B cell (primary cell): ENCODE measurements around the gene HTT-AS. TPM values are rescaled to one million over a fixed set of nuclear protein-coding genes. Genes with fewer than 3 reads are reported as not detected.

Source experiments
- ATAC-seq: fragments of 200-7000 bp; cut with Tn5 transposase; one replicate; pipeline ENCODE4 v1.10.0; 2021; ENCODE audit warnings: low read depth, mild to moderate bottlenecking, moderate number of reproducible peaks, moderate library complexity
- CTCF ChIA-PET: fragments of 350-600 bp; sonication (Branson Sonifier 250); formaldehyde crosslinking; loops from one replicate; lab custom pipeline; 2021; ENCODE audit warnings: antibody characterized with exemption, inconsistent platforms; lab: Charles Lee
- POLR2A ChIA-PET: fragments of 350-600 bp; sonication (Branson Sonifier 250); formaldehyde crosslinking; loops from one replicate; lab custom pipeline; 2021; ENCODE audit warnings: antibody characterized with exemption; lab: Charles Lee
- DNase-seq: peaks from one replicate; pipeline ENCODE4 v3.0.0; 2013
- H2AFZ ChIP-seq: 2 replicates; pipeline ENCODE4 v1.6.1; 2012; ENCODE audit warnings: mild to moderate bottlenecking, low read depth, low read length; ENCODE audit not compliant: insufficient read depth, poor library complexity, severe bottlenecking
- H3K27ac ChIP-seq, 2 donors: 1 replicate in 1 of 2; 2 replicates in 1 of 2; pipeline ENCODE4 v1.5.1; 2012 to 2013; ENCODE audit warnings: low read length in 2 of 2, mild to moderate bottlenecking in 2 of 2, moderate library complexity in 1 of 2
- H3K27me3 ChIP-seq, 4 experiments: fragments of 200-600 bp in 1 of 4; sonication (generic) in 1 of 4; replicated peaks in 1 of 4; 1 replicate in 2 of 4; 2 replicates in 2 of 4; pipeline versions ENCODE4 v1.6.1 to v1.7.0; 2013 to 2016; ENCODE audit warnings: low read length in 3 of 4, mild to moderate bottlenecking in 2 of 4, mixed read lengths in 1 of 4, moderate library complexity in 1 of 4; ENCODE audit not compliant: insufficient read depth in 4 of 4, control insufficient read depth in 3 of 4; ENCODE audit errors: control extremely low read depth in 1 of 4
- H3K36me3 ChIP-seq, 2 experiments: replicated peaks in 1 of 2; 1 replicate in 1 of 2; 2 replicates in 1 of 2; pipeline versions ENCODE4 v1.6.1 to v1.7.1; 2013; ENCODE audit warnings: low read length in 1 of 2; ENCODE audit not compliant: insufficient read depth in 2 of 2, control insufficient read depth in 1 of 2; ENCODE audit errors: control extremely low read depth in 1 of 2, extremely low read depth in 1 of 2
- H3K4me1 ChIP-seq, 2 donors: fragments of 200-600 bp in 1 of 2; sonication (generic) in 1 of 2; 1 replicate in 1 of 2; 2 replicates in 1 of 2; pipeline versions ENCODE4 v1.5.1 to v1.6.1; 2013 to 2017; ENCODE audit warnings: low read length in 2 of 2; ENCODE audit not compliant: control insufficient read depth in 2 of 2, insufficient read depth in 2 of 2
- H3K4me2 ChIP-seq: replicated peaks from 2 replicates; pipeline ENCODE3; 2012; ENCODE audit warnings: mild to moderate bottlenecking, low read depth, low read length; ENCODE audit not compliant: poor library complexity, severe bottlenecking
- H3K4me3 ChIP-seq, 5 experiments: fragments of 200-600 bp in 1 of 5; sonication (generic) in 1 of 5; 1 replicate in 3 of 5; 2 replicates in 2 of 5; pipeline versions ENCODE4 v1.5.1 to v1.7.0; 2011 to 2016; ENCODE audit warnings: low read length in 4 of 5, mild to moderate bottlenecking in 4 of 5, low read depth in 2 of 5, control low read depth in 1 of 5, moderate library complexity in 1 of 5; ENCODE audit not compliant: insufficient read depth in 1 of 5; ENCODE audit errors: control extremely low read depth in 1 of 5, extremely low read depth in 1 of 5
- H3K79me2 ChIP-seq: fragments of 200-600 bp; sonication (generic); one replicate; pipeline ENCODE4 v1.6.0; 2016; ENCODE audit warnings: low read length; ENCODE audit not compliant: control insufficient read depth, insufficient read depth
- H3K9ac ChIP-seq: fragments of 200-600 bp; sonication (generic); 2 replicates; pipeline ENCODE4 v1.6.1; 2017; ENCODE audit warnings: mild to moderate bottlenecking, low read length, moderate library complexity
- H3K9me3 ChIP-seq, 3 donors: one replicate each; pipeline versions ENCODE4 v1.6.1 to v1.7.1; 2013; ENCODE audit warnings: low read length in 2 of 3; ENCODE audit not compliant: control insufficient read depth in 2 of 3, insufficient read depth in 1 of 3; ENCODE audit errors: control extremely low read depth in 1 of 3
- H4K20me1 ChIP-seq: 2 replicates; pipeline ENCODE4 v1.6.0; 2012; ENCODE audit warnings: mild to moderate bottlenecking, low read length; ENCODE audit not compliant: insufficient read depth, control insufficient read depth, poor library complexity, severe bottlenecking
- H3K27ac Mint-ChIP-seq: one replicate; pipeline ENCODE4 v1.8.0; 2021; ENCODE audit warnings: mixed read lengths
- H3K27me3 Mint-ChIP-seq: one replicate; pipeline ENCODE4 v1.8.0; 2021; ENCODE audit warnings: mixed read lengths
- H3K4me1 Mint-ChIP-seq: one replicate; pipeline ENCODE4 v1.8.0; 2021; ENCODE audit warnings: mixed read lengths
- H3K4me3 Mint-ChIP-seq: one replicate; pipeline ENCODE4 v1.8.0; 2021; ENCODE audit warnings: mixed read lengths
- H3K9me3 Mint-ChIP-seq: one replicate; pipeline ENCODE4 v1.8.0; 2022; ENCODE audit warnings: mixed read lengths; ENCODE audit not compliant: insufficient read depth
- EZH2 ChIP-seq: IDR thresholded peaks from 2 replicates; pipeline ENCODE4 v1.6.1; 2012; ENCODE audit warnings: borderline replicate concordance, low read depth, mild to moderate bottlenecking, moderate library complexity, low read length; ENCODE audit not compliant: insufficient read depth, poor library complexity, severe bottlenecking
- WGBS: methylation state at CpG from one replicate; pipeline ENCODE4 v1.1.5; 2013; ENCODE audit warnings: missing lambda C conversion rate; ENCODE audit not compliant: insufficient coverage; 5-methylcytosine and 5-hydroxymethylcytosine counted together
- intact Hi-C: fragments of 100-400 bp; cut with micrococcal nuclease; formaldehyde crosslinking; loops from one replicate; pipeline ENCODE4 v1.10.0; 2022
- polyA plus RNA-seq: library from polyadenylated mRNA; depleted of rRNA; stranded (reverse); fragments of >200 nt; gene quantifications from 2 replicates; pipeline ENCODE4 v1.2.3, GENCODE V29; 2012
- total RNA-seq, 2 donors: library from RNA; stranded (reverse); fragments of 120-200 nt in 1 of 2; gene quantifications; 1 replicate in 1 of 2; 2 replicates in 1 of 2; pipeline versions ENCODE4 v1.2.3 to v1.2.4, GENCODE V29; 2013 to 2022
- TF ChIP-seq, protein P1 (sequence below): fragments of 200-600 bp; IDR thresholded peaks from one replicate; pipeline ENCODE4 v1.8.0; 2022; ENCODE audit warnings: antibody characterized with exemption, mild to moderate bottlenecking

Gene HTT-AS
- total and polyA plus RNA-seq, 2 donors (not counting 1 experiment from before 2014, with no cell fraction given), result 0.84 TPM; not detected in 1

DNA sequence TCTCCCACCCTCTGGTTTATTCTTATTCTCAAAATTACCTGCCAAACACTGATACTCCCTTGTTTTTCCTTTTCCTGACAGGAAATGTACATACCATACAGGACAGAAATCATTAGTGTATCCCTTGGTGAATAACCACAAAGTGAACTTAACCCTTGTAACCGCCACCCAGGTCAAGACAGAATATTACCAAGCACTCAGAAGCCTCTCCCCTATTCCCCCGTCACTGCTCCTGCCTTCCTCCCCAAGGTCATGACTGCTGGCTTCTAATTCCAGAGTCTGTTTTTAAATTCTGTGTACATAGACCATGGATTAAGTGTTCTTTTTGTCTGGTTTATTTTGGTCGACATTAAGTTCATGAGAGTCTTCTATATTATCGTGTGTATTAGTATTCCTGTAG, 37.9 kb upstream of the HTT-AS start:
- no peaks in the 10 kb centered on the region for H3K27me3 ChIP-seq
- no peaks in the 10 kb centered on the region for H3K27me3 Mint-ChIP-seq
- H3K27ac ChIP-seq, result no peak overlapping the region
- ChIA-PET CTCF (interaction anchor here (2.0 kb wide), 1 partner anchor 9 kb away, joined by 4 read pairs; no protein-coding TSS in a partner anchor), POLR2A (no interaction called here)
- no peaks in the 10 kb centered on the region for H3K9me3 ChIP-seq
- WGBS, result 100% methylated on average over 1 of the region's 4 CpGs
- TF ChIP-seq, protein P1, sequence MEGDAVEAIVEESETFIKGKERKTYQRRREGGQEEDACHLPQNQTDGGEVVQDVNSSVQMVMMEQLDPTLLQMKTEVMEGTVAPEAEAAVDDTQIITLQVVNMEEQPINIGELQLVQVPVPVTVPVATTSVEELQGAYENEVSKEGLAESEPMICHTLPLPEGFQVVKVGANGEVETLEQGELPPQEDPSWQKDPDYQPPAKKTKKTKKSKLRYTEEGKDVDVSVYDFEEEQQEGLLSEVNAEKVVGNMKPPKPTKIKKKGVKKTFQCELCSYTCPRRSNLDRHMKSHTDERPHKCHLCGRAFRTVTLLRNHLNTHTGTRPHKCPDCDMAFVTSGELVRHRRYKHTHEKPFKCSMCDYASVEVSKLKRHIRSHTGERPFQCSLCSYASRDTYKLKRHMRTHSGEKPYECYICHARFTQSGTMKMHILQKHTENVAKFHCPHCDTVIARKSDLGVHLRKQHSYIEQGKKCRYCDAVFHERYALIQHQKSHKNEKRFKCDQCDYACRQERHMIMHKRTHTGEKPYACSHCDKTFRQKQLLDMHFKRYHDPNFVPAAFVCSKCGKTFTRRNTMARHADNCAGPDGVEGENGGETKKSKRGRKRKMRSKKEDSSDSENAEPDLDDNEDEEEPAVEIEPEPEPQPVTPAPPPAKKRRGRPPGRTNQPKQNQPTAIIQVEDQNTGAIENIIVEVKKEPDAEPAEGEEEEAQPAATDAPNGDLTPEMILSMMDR, result no peak
- TF ChIP-seq EZH2, result no peak
- H3K36me3 ChIP-seq, result peaks cover 2 to 86% of the 10 kb centered on the region in 2 experiments
- no peak for DNase-seq
- H3K4me1 Mint-ChIP-seq, result peaks cover 2% of the 10 kb centered on the region
- H3K4me1 ChIP-seq, result no peaks in the 10 kb centered on the region
- no peak overlapping the region for H2AFZ ChIP-seq
- ATAC-seq, result no peak
- H3K9me3 Mint-ChIP-seq, result no peaks in the 10 kb centered on the region
- no peak overlapping the region for H3K9ac ChIP-seq
- no peak overlapping the region for H3K27ac Mint-ChIP-seq
- peaks cover 28% of the 10 kb centered on the region for H3K79me2 ChIP-seq
- H3K4me3 Mint-ChIP-seq, result no peak overlapping the region
- no peak overlapping the region for H3K4me2 ChIP-seq
- H4K20me1 ChIP-seq, result peaks cover 29% of the 10 kb centered on the region
- intact Hi-C loops, result no loop called here
- H3K4me3 ChIP-seq, result no peak overlapping the region

DNA sequence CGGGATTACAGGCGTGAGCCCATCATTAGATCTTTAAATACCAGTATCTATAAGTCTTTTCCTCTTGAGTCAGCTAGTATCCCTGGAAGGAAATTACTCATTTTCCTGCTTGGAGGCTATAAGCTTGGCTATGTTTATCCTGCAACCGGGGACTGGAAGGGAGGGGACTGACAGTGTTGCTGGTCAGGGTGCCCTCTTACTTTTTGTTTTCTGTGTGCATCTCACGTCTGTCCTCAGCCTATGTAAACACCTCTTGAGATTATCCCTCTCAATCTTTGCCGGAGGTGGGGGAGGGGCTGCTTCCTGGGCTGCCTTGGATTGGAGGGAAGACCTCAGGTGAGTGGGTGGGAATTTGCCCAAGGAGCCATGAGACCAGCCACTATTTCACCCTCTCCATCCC, 37.1 kb upstream of the HTT-AS start:
- Histone ChIP-seq H3K4me2 (no peak overlapping the region), H3K9me3 (no peaks in the 10 kb centered on the region), H3K79me2 (peaks cover 31% of the 10 kb centered on the region), H3K4me1 (peaks cover 0 to 3% of the 10 kb centered on the region in 2 donors), H3K27me3 (no peaks in the 10 kb centered on the region), H3K4me3 (no peak overlapping the region), H2AFZ (no peak overlapping the region), H3K27ac (no peak overlapping the region), H3K36me3 (peaks cover 2 to 82% of the 10 kb centered on the region in 2 experiments), H3K9ac (no peak overlapping the region), H4K20me1 (peaks cover 26% of the 10 kb centered on the region)
- Mint-ChIP-seq H3K27ac (no peak overlapping the region), H3K4me3 (no peak overlapping the region), H3K4me1 (peaks cover 4% of the 10 kb centered on the region), H3K27me3 (no peaks in the 10 kb centered on the region), H3K9me3 (no peaks in the 10 kb centered on the region)
- ChIA-PET CTCF (interaction anchor here (0.6 to 2.0 kb wide), 2 partner anchors 8 to 37 kb away, joined by 3 to 4 read pairs; no protein-coding TSS in a partner anchor), POLR2A (no interaction called here)
- DNase-seq (no peak), ATAC-seq (no peak)
- intact Hi-C loops, result no loop called here
- WGBS, result 100% methylated on average over 3 of the region's 5 CpGs
- TF ChIP-seq, protein P1, result no peak
- no peak for TF ChIP-seq EZH2
